ENCODE results near the gene ARHGAP45. TPM values are rescaled to one million over a fixed set of nuclear protein-coding genes. Genes with fewer than 3 reads are reported as not detected.

ARHGAP45 gene
- total and polyA plus RNA-seq, 9 of the 15 experiments (the other 6 are each of a cell fraction or from before 2014, with no cell fraction given) = 0.08 to 22.1 (median 4.2) TPM

DNA sequence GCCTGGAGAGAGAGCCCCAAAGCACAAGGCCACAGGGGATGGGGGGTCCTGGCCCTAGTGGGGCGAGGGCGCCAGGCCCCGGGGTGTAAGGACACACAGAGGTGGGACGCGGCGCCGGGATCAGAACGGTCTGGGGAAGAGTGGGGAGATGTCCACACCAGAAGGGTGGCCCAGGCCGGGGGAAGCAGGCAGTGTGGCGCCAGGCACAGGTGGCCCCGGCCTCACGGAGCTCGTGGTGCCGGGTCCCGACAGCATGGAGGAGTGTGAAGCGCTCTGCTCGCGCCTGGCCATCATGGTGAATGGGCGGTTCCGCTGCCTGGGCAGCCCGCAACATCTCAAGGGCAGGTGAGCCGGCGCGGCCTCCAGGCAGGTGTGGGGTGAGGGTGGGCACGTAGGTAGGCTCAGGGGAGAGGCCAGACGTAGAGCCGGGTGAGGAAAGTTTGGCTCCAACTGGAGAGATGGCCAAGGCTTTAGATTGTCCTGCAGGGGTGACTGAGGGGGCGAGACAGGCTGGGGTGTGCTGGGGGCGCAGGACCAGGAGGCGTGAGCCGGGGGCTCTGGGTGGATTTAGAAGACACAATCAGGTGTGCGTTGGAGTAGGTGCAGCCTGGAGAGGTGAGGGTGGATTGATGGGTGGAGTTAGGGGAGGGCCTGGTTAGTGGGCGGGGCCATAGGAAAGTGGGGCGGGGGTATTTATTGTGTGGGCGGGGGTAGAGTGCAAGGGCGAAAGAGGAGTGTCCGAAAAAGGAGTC is 2.9 kb upstream of the ARHGAP45 start:
- H3K4me2 ChIP-seq (ENCODE audit: insufficient read depth, low read length) = 0 out of 2 replicates have a peak overlapping the region, but pooled peaks have one; percentile 1
- peaks cover 9 to 74% of the 10 kb centered on the region in 2 experiments for H3K4me1 ChIP-seq (replicated peaks in 1 of 2; ENCODE audit: control insufficient read depth in 2 of 2, insufficient read depth in 2 of 2, low read length in 2 of 2)
- ChIA-PET CTCF (ENCODE audit: low intra/inter-chr PET ratio) (no interaction called here), POLR2A (interaction anchor here (1.3 kb wide), 1 partner anchor 11 kb away, joined by 5 read pairs; no protein-coding TSS in a partner anchor)
- H3K79me2 ChIP-seq (ENCODE audit: control insufficient read depth, insufficient read depth, low read length) = no peaks in the 10 kb centered on the region
- no peaks in the 10 kb centered on the region for H3K9me3 ChIP-seq (replicated peaks; ENCODE audit: control insufficient read depth, insufficient read depth, low read depth, low read length)
- peaks cover 24% of the 10 kb centered on the region for H3K36me3 ChIP-seq (ENCODE audit: control insufficient read depth, insufficient read depth, low read length)
- H3K9me1 ChIP-seq (ENCODE audit: control insufficient read depth, insufficient read depth, low read length) = no peaks in the 10 kb centered on the region
- H4K20me1 ChIP-seq (replicated peaks; ENCODE audit: control insufficient read depth, insufficient read depth, low read length) = no peaks in the 10 kb centered on the region
- no peak overlapping the region for H3K4me3 ChIP-seq
- FAIRE-seq (no peak), ATAC-seq (peak; percentile 28; the same call in 2 of the 3 replicates), DNase-seq (ENCODE audit: extremely low read depth in 1 of 4, low spot score in 3 of 4) (peak in 3 of 4 experiments; percentile 30 to 42 (median 41))
- 93% methylated on average over 33 of the region's 37 CpGs for WGBS (ENCODE audit: insufficient coverage, low coverage, missing lambda C conversion rate)
- BruUV-seq (replicated peaks) = no TSS peak
- H2AFZ ChIP-seq (ENCODE audit: low read depth, low read length) = no peak overlapping the region
- no peak overlapping the region; a peak in 1 of 4 replicates for H3K9ac ChIP-seq (ENCODE audit: insufficient read depth in 1 of 2, low read depth in 2 of 2, low read length in 2 of 2)
- no peaks in the 10 kb centered on the region for H3K27me3 ChIP-seq (ENCODE audit: control insufficient read depth in 2 of 2, insufficient read depth in 2 of 2, low read length in 2 of 2)
- no peak overlapping the region for H3K27ac ChIP-seq (ENCODE audit: extremely low read depth, low read depth, low read length)
- intact Hi-C loops (cut with micrococcal nuclease) = no loop called here
- in situ Hi-C loops (cut with MboI) = no loop called here
- TF ChIP-seq, protein P1, sequence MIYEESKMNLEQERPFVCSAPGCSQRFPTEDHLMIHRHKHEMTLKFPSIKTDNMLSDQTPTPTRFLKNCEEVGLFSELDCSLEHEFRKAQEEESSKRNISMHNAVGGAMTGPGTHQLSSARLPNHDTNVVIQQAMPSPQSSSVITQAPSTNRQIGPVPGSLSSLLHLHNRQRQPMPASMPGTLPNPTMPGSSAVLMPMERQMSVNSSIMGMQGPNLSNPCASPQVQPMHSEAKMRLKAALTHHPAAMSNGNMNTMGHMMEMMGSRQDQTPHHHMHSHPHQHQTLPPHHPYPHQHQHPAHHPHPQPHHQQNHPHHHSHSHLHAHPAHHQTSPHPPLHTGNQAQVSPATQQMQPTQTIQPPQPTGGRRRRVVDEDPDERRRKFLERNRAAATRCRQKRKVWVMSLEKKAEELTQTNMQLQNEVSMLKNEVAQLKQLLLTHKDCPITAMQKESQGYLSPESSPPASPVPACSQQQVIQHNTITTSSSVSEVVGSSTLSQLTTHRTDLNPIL (CRISPR knock-in tag; IDR thresholded peaks at IDR 0.05) = no peak
- peak; percentile 66 for TF ChIP-seq FIP1L1 (IDR thresholded peaks at IDR 0.05; ENCODE audit: low read depth, low read length, poor library complexity, severe bottlenecking)
- no peak for TF ChIP-seq HMG20A (CRISPR knock-in tag; conservative IDR thresholded peaks at IDR 0.05)
- TF ChIP-seq, protein P2, sequence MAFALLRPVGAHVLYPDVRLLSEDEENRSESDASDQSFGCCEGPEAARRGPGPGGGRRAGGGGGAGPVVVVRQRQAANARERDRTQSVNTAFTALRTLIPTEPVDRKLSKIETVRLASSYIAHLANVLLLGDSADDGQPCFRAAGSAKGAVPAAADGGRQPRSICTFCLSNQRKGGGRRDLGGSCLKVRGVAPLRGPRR (CRISPR knock-in tag; IDR thresholded peaks at IDR 0.05) = no peak
- TF ChIP-seq, protein P3, sequence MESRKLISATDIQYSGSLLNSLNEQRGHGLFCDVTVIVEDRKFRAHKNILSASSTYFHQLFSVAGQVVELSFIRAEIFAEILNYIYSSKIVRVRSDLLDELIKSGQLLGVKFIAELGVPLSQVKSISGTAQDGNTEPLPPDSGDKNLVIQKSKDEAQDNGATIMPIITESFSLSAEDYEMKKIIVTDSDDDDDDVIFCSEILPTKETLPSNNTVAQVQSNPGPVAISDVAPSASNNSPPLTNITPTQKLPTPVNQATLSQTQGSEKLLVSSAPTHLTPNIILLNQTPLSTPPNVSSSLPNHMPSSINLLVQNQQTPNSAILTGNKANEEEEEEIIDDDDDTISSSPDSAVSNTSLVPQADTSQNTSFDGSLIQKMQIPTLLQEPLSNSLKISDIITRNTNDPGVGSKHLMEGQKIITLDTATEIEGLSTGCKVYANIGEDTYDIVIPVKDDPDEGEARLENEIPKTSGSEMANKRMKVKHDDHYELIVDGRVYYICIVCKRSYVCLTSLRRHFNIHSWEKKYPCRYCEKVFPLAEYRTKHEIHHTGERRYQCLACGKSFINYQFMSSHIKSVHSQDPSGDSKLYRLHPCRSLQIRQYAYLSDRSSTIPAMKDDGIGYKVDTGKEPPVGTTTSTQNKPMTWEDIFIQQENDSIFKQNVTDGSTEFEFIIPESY (CRISPR knock-in tag; IDR thresholded peaks at IDR 0.05) = peak; percentile 61
- no peak for TF ChIP-seq TFAM (CRISPR knock-in tag; conservative IDR thresholded peaks at IDR 0.05)
- TF ChIP-seq POLR2G (IDR thresholded peaks at IDR 0.05; ENCODE audit: low read depth, low read length) = peak; percentile 81
- no peak for TF ChIP-seq LCOR (CRISPR knock-in tag; IDR thresholded peaks at IDR 0.05)
- peak; percentile 10 for TF ChIP-seq KDM5B (IDR thresholded peaks at IDR 0.05; ENCODE audit: insufficient replicate concordance, low read depth, low read length)
- TF ChIP-seq, protein P4, sequence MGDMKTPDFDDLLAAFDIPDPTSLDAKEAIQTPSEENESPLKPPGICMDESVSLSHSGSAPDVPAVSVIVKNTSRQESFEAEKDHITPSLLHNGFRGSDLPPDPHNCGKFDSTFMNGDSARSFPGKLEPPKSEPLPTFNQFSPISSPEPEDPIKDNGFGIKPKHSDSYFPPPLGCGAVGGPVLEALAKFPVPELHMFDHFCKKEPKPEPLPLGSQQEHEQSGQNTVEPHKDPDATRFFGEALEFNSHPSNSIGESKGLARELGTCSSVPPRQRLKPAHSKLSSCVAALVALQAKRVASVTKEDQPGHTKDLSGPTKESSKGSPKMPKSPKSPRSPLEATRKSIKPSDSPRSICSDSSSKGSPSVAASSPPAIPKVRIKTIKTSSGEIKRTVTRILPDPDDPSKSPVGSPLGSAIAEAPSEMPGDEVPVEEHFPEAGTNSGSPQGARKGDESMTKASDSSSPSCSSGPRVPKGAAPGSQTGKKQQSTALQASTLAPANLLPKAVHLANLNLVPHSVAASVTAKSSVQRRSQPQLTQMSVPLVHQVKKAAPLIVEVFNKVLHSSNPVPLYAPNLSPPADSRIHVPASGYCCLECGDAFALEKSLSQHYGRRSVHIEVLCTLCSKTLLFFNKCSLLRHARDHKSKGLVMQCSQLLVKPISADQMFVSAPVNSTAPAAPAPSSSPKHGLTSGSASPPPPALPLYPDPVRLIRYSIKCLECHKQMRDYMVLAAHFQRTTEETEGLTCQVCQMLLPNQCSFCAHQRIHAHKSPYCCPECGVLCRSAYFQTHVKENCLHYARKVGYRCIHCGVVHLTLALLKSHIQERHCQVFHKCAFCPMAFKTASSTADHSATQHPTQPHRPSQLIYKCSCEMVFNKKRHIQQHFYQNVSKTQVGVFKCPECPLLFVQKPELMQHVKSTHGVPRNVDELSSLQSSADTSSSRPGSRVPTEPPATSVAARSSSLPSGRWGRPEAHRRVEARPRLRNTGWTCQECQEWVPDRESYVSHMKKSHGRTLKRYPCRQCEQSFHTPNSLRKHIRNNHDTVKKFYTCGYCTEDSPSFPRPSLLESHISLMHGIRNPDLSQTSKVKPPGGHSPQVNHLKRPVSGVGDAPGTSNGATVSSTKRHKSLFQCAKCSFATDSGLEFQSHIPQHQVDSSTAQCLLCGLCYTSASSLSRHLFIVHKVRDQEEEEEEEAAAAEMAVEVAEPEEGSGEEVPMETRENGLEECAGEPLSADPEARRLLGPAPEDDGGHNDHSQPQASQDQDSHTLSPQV (IDR thresholded peaks at IDR 0.05) = no peak
- no peak for TF ChIP-seq CHCHD3 (CRISPR knock-in tag; IDR thresholded peaks at IDR 0.05)
- TF ChIP-seq STAG1 (CRISPR knock-in tag; IDR thresholded peaks at IDR 0.05; ENCODE audit: borderline replicate concordance) = no peak
- TF ChIP-seq EGR1 (conservative IDR thresholded peaks at IDR 0.05) = peak; percentile 53
